ENCODE measurements around the gene SYT6. TPM values are rescaled to one million over a fixed set of nuclear protein-coding genes. Genes with fewer than 3 reads are reported as not detected.

SYT6 gene
- polyA plus RNA-seq, 3 donors = 0.01 TPM; not detected in 2

DNA sequence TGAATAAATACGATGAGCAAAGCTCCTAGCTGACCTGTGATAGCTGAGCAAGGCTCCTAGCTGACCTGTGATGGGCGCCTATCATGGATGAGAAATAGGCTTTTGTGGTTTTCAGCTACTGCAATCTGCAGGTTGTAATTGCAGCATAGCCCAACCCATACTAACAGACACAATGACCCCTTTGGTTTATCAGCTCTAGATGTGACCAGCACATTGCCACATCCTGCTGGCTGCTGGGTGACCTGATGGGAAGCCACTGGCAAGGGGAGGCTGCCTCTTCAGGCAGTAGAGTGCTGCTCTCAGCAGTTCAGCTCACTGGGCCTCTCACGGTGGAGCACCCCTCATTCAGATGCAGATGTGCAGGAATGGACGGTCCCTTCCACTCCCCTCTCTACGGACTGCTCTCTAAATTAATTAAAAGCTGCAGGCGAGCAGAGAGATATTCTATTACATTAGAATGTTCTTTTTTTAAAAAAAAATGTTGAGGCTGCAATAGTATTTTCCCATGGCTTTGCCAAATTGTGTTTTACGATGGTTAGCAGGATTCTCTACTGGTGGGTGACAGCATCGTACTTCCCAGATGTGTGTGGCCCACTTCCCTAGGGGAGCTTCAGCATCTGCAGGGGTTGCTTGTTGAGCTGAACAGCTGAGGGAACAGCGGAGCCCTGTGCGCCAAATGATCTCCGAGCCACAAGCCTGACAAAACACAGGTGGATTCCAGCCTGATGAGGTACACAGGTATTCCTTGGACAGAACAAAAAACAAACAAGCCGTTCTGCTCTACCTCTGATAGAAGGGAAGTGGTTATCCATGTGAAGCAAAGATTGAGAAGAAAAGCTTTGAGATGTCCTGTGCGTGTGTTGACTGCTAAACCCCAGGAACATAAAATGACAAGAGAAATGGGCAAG lies 65.0 kb downstream of the SYT6 start:
- no peaks in the 10 kb centered on the region for H3K27me3 ChIP-seq (ENCODE audit: control insufficient read depth in 2 of 2, insufficient read depth in 2 of 2, low read length in 2 of 2)
- no peak overlapping the region for H3K9ac ChIP-seq (ENCODE audit: insufficient read depth, low read length, poor library complexity, severe bottlenecking)
- TF ChIP-seq CTCF (IDR thresholded peaks at IDR 0.05) = no peak
- no peak overlapping the region for H2AFZ ChIP-seq (ENCODE audit: insufficient read depth, low read depth, low read length, poor library complexity, severe bottlenecking)
- H3K36me3 ChIP-seq (replicated peaks in 1 of 2; ENCODE audit: control insufficient read depth in 1 of 2, insufficient read depth in 2 of 2, low read length in 2 of 2) = no peaks in the 10 kb centered on the region
- no peaks in the 10 kb centered on the region for H4K20me1 ChIP-seq (ENCODE audit: insufficient read depth, low read length)
- peaks cover 0 to 3% (median 0%) of the 10 kb centered on the region in 7 donors for H3K9me3 Mint-ChIP-seq
- intact Hi-C loops (cut with micrococcal nuclease) = loop anchor here in 1 of 2 donors (10.0 kb wide), 1 partner anchor 196 kb away; no protein-coding TSS in a partner anchor
- peaks cover 27% of the 10 kb centered on the region for H3K4me1 Mint-ChIP-seq
- peaks cover 2 to 6% (median 3%) of the 10 kb centered on the region in 3 donors for H3K27me3 Mint-ChIP-seq (ENCODE audit: low read depth in 3 of 3)
- no peaks in the 10 kb centered on the region for H3K36me3 Mint-ChIP-seq
- H3K79me2 ChIP-seq (ENCODE audit: insufficient read depth, low read length) = no peaks in the 10 kb centered on the region
- peak overlapping the region in 1 of 7 donors; percentile 54 for H3K27ac Mint-ChIP-seq
- peak in 1 of 3 donors; percentile 8 for DNase-seq
- peaks cover 23 to 25% of the 10 kb centered on the region in 2 donors for H3K4me1 ChIP-seq (ENCODE audit: control insufficient read depth in 1 of 2, insufficient read depth in 2 of 2, low read length in 2 of 2)
- H3K4me3 ChIP-seq (replicated peaks in 1 of 3; ENCODE audit: low read depth in 2 of 3, low read length in 3 of 3) = no peak overlapping the region
- H3K4me3 Mint-ChIP-seq = no peak overlapping the region
- peak overlapping the region; percentile 4 for H3K4me2 ChIP-seq (replicated peaks; ENCODE audit: extremely low read depth, low read length, poor library complexity, severe bottlenecking)
- H3K27ac ChIP-seq (ENCODE audit: low read depth in 1 of 2, low read length in 2 of 2) = no peak overlapping the region
- 88% methylated on average over 5 of the region's 13 CpGs for WGBS (ENCODE audit: insufficient coverage)
- H3K9me3 ChIP-seq (replicated peaks in 1 of 2; ENCODE audit: control insufficient read depth in 1 of 2, insufficient read depth in 1 of 2, low read length in 2 of 2) = no peaks in the 10 kb centered on the region

- H4K20me1 ChIP-seq (ENCODE audit: insufficient read depth, low read length) = no peaks in the 10 kb centered on the region
- H3K4me1 ChIP-seq (ENCODE audit: control insufficient read depth in 1 of 2, insufficient read depth in 2 of 2, low read length in 2 of 2) = peaks cover 30% of the 10 kb centered on the region in 2 donors
- TF ChIP-seq CTCF (IDR thresholded peaks at IDR 0.05) = no peak
- Mint-ChIP-seq H3K27me3 (ENCODE audit: low read depth in 3 of 3) (peaks cover 1 to 2% (median 2%) of the 10 kb centered on the region in 3 donors), H3K27ac (no peak overlapping the region), H3K9me3 (peaks cover 0 to 3% (median 0%) of the 10 kb centered on the region in 7 donors), H3K4me1 (peaks cover 33% of the 10 kb centered on the region), H3K36me3 (no peaks in the 10 kb centered on the region), H3K4me3 (no peak overlapping the region)
- H3K4me3 ChIP-seq (replicated peaks in 1 of 3; ENCODE audit: low read depth in 2 of 3, low read length in 3 of 3) = no peak overlapping the region
- no peak overlapping the region for H3K4me2 ChIP-seq (replicated peaks; ENCODE audit: extremely low read depth, low read length, poor library complexity, severe bottlenecking)
- no peak for DNase-seq
- no peaks in the 10 kb centered on the region for H3K79me2 ChIP-seq (ENCODE audit: insufficient read depth, low read length)
- H3K9ac ChIP-seq (ENCODE audit: insufficient read depth, low read length, poor library complexity, severe bottlenecking) = no peak overlapping the region
- H3K36me3 ChIP-seq (replicated peaks in 1 of 2; ENCODE audit: control insufficient read depth in 1 of 2, insufficient read depth in 2 of 2, low read length in 2 of 2) = no peaks in the 10 kb centered on the region
- intact Hi-C loops (cut with micrococcal nuclease) = loop anchor here in 1 of 2 donors (10.0 kb wide), 1 partner anchor 197 kb away; no protein-coding TSS in a partner anchor
- H3K27ac ChIP-seq (ENCODE audit: low read depth in 1 of 2, low read length in 2 of 2) = no peak overlapping the region
- WGBS (ENCODE audit: insufficient coverage) = 90% methylated on average over 2 of the region's 2 CpGs
- H3K9me3 ChIP-seq (replicated peaks in 1 of 2; ENCODE audit: control insufficient read depth in 1 of 2, insufficient read depth in 1 of 2, low read length in 2 of 2) = no peaks in the 10 kb centered on the region
- no peaks in the 10 kb centered on the region for H3K27me3 ChIP-seq (ENCODE audit: control insufficient read depth in 2 of 2, insufficient read depth in 2 of 2, low read length in 2 of 2)
- H2AFZ ChIP-seq (ENCODE audit: insufficient read depth, low read depth, low read length, poor library complexity, severe bottlenecking) = no peak overlapping the region
Measured at GRCh38 chr1:114087495-114087894, 66.2 kb downstream of the SYT6 start.

Measured in CD14-positive monocyte (primary cell).